NCI-H1092 (cell line): ENCODE data around the gene DCAF12.
"Not testable (repeated sequence)": the region's sequence is repeated elsewhere in the genome, so short reads cannot be mapped to it uniquely, and the experiment has no call there.

Source experiments
- DNase-seq: peaks from one replicate; lab custom pipeline; 2025; lab: John Stamatoyannopoulos, UW

The DCAF12 gene

GRCh38 chr9:34065541-34065940 lies 61.0 kb downstream of the DCAF12 start:
- DNase-seq: no peak

DNA sequence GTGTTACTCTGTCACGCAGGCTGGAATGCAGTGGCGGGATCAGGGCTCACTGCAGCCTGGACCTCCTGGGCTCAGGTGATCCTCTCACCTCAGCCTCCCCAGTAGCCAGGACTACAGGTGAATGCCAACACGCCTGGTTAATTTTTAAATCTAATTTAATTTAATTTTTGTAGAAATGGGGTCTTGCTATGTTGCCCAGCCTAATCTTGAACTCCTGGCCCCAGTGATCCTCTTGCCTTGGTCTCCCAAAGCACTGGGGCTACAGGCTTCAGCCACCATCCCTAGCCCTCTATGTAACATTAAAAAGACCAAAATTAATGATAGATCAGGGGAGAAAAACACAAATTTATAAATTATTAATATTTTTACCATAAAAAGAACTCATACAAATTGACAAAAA lies 66.5 kb downstream of the DCAF12 start:
- DNase-seq: no peak

DNA sequence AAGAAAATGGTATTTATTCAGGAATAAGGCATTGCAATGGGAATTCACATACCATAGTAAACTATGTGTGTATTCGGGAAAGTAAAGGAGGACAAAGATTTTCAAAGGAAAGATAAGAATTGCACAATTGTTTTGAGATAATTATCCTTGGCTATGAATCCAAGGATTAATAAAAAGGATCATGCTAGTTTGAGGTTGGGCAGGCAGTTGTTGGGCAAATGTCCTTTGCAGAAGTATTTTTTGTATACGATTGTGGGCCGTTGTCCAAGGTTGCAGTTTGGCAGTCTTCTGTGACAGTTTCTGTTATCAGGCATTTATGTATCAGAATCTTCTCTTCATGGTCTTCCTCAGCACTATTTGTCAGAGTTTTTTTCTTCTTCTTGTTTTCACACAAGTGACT lies 67.2 kb downstream of the DCAF12 start:
- no peak for DNase-seq

GRCh38 chr9:34049630-34050384 lies 76.7 kb downstream of the DCAF12 start:
- no peak for DNase-seq

- peak; percentile 99 for DNase-seq
Observed at GRCh38 chr9:34048727-34049629, 77.5 kb downstream of the DCAF12 start, which contains the start of gene UBAP2. Gene UBAP2 (minus strand): TSS chr9:34048887. CDS start chr9:34017148, 31,739 bp downstream.

DNA sequence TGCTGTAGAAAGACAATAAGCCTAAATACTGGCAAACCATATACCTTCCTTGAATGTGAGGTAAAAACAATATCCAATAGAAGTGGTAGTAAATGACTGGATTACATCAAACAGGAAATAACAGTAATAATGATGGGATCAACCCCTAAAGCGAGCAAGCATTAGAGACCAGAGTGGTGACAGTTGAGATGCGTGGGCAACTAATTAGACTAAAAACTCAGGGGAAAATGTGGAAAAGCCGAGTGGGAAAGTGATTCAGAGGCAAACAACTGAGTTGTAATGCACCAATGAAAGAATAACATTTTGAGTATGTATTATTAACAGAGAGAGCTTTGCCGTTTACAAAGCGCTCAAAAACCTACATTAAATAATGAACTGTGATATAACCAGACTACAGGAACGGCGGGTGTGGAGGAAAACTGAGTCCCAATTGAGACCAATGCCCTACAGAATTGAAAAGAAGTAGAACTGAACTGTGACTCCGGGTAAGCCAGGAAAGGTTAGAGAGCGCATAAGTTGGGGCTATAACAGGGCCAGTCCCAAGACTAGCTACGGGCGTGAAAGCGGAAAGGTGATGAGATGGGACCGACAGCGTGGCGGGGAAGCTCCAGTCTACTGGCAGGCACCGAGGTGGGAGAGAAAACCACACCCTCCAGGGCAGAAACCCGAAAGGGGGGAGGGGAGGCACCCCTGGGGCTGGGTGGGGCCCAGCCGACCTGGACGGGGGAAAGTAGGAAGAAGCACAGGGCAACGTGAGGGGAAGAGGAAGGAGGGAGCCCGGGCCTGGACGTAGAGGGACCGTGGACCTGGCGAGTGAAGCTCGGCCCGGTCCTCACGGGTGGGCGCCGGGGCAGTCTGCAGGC lies 78.4 kb downstream of the DCAF12 start:
- DNase-seq: peak; percentile 50

DNA sequence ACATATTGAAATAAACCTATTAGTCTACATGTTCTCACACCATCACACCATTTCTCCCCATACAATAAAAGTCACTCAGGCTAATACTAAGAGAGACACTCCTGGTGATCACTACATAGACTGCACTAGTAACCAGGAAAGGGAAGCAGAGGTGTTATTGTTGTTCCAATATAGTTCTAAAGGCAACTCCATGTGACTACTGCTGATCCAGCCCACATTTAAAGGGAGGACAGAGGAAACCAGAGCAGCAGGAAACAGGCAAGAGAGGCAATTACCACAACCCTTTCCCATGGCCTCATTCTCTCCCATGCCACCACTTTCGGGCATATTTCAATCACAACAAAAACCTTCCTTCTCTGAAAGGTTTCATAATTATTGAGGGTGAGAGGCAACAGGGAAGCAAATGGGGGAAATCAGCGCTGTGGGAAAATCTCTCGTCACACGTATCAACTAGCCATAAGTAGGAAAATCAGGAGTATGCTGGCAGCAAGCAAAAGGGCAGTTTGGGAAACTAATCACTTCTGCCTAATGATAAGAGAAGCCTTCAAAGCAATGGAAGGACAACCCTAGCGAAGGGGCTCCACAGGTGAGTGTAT lies 79.6 kb downstream of the DCAF12 start:
- no peak for DNase-seq

DNA sequence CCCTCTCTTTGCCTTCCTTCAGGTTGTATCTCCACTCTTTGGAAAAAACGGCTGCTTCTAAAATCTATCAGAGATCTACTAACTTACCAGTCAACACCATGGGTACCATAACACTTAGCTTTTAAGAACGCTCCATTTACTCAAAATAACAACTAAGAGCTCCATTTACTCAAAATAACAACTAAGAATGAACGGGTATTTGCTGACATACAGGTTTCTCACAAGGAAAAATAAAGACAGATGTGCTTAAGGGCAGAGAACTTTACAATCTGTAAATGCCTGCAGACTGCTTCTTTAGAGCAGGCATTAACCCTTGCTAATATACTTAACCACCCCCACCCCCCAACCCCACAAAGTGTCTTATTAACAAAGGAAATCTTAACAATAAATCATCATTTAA lies 80.6 kb downstream of the DCAF12 start:
- no peak for DNase-seq

DNA sequence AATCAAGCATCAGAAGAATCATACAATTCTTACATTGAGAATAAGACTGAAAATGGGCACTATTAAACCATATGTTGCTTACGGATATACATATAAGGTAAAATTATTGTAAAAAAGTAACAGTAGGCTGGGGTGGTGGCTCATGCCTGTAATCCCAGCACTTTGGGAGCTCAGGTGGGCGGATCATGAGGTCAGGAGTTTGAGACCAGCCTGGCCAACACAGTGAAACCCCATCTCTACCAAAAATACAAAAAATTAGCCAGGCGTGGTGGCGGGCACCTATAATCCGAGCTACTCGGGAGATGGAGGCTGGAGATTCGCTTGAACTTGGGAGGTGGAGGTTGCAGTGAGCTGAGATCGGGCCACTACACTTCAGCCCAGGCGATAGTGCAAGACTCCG lies 84.4 kb downstream of the DCAF12 start:
- not testable (repeated sequence) for DNase-seq

DNA sequence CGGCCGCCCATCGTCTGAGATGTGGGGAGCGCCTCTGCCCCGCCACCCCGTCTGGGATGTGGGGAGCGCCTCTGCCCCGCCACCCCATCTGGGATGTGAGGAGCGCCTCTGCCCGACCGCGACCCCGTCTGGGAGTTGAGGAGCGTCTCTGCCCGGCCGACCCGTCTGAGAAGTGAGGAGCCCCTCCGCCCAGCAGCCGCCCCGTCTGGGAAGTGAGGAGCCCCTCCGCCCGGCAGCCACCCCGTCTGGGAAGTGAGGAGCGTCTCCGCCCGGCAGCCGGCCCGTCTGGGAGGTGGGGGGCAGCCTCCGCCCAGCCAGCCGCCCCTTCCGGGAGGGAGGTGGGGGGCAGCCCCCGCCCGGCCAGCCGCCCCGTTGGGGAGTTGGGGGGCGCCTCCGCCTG lies 87.6 kb downstream of the DCAF12 start:
- DNase-seq: not testable (repeated sequence)

- peak; percentile 20 for DNase-seq
Observed at GRCh38 chr9:34037626-34038025, 88.9 kb downstream of the DCAF12 start.

GRCh38 chr9:34036625-34037024 lies 89.9 kb downstream of the DCAF12 start:
- no peak for DNase-seq
